ENCODE measurements around the gene CNKSR3.

Gene CNKSR3

GRCh38 chr6:154433477-154434241 lies 76.8 kb downstream of the CNKSR3 start:
- TF ChIP-seq, protein P1, sequence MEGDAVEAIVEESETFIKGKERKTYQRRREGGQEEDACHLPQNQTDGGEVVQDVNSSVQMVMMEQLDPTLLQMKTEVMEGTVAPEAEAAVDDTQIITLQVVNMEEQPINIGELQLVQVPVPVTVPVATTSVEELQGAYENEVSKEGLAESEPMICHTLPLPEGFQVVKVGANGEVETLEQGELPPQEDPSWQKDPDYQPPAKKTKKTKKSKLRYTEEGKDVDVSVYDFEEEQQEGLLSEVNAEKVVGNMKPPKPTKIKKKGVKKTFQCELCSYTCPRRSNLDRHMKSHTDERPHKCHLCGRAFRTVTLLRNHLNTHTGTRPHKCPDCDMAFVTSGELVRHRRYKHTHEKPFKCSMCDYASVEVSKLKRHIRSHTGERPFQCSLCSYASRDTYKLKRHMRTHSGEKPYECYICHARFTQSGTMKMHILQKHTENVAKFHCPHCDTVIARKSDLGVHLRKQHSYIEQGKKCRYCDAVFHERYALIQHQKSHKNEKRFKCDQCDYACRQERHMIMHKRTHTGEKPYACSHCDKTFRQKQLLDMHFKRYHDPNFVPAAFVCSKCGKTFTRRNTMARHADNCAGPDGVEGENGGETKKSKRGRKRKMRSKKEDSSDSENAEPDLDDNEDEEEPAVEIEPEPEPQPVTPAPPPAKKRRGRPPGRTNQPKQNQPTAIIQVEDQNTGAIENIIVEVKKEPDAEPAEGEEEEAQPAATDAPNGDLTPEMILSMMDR (IDR thresholded peaks at IDR 0.05; ENCODE audit: insufficient read depth, missing control alignments), result no peak
- FAIRE-seq (no peak), DNase-seq (ENCODE audit: insufficient read length, low spot score) (no peak)

GRCh38 chr6:154432533-154433476 lies 77.7 kb downstream of the CNKSR3 start:
- TF ChIP-seq, protein P1 (IDR thresholded peaks at IDR 0.05; ENCODE audit: insufficient read depth, missing control alignments), result no peak
- FAIRE-seq (no peak), DNase-seq (ENCODE audit: insufficient read length, low spot score) (no peak)

GRCh38 chr6:154430481-154430919 lies 80.0 kb downstream of the CNKSR3 start:
- TF ChIP-seq, protein P1 (IDR thresholded peaks at IDR 0.05; ENCODE audit: insufficient read depth, missing control alignments), result no peak

GRCh38 chr6:154429711-154430110 lies 80.8 kb downstream of the CNKSR3 start:
- DNase-seq (ENCODE audit: insufficient read length, low spot score), result no peak
- FAIRE-seq, result peak; percentile 98
- TF ChIP-seq, protein P1 (IDR thresholded peaks at IDR 0.05; ENCODE audit: insufficient read depth, missing control alignments), result no peak

More at GRCh38 chr6:154430481-154430919, 80.0 kb downstream of the CNKSR3 start:
- DNase-seq (ENCODE audit: insufficient read length, low spot score), result no peak
- no peak for FAIRE-seq

GRCh38 chr6:154428897-154429296 lies 81.6 kb downstream of the CNKSR3 start:
- no peak for FAIRE-seq
- TF ChIP-seq, protein P1 (IDR thresholded peaks at IDR 0.05; ENCODE audit: insufficient read depth, missing control alignments), result no peak
- DNase-seq (ENCODE audit: insufficient read length, low spot score), result no peak

DNA sequence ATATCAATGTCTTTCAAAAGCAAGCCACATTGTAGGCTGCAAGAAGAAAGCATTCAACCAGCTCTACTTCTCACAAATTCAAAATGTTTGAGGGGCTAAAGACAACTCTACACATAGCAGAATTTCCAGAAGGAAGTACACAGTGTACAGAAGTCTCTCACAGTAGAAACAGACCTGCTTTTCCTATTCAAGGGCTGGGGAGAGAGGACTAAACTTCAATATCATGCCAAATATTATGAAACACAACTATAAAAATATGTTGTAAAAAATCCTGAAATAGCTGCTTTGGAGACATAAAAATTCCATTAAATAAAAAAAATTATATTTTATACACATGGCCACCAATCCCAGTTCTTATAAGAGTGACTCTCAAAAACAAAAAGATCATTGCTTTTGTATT lies 83.0 kb downstream of the CNKSR3 start:
- no peak for DNase-seq (ENCODE audit: insufficient read length, low spot score)
- FAIRE-seq, result no peak
- TF ChIP-seq, protein P1 (IDR thresholded peaks at IDR 0.05; ENCODE audit: insufficient read depth, missing control alignments), result no peak

Measured in D721Med (cell line).